ENCODE data around the gene UBASH3A. TPM values are rescaled to one million over a fixed set of nuclear protein-coding genes. Genes with fewer than 3 reads are reported as not detected.

Gene UBASH3A, protein sequence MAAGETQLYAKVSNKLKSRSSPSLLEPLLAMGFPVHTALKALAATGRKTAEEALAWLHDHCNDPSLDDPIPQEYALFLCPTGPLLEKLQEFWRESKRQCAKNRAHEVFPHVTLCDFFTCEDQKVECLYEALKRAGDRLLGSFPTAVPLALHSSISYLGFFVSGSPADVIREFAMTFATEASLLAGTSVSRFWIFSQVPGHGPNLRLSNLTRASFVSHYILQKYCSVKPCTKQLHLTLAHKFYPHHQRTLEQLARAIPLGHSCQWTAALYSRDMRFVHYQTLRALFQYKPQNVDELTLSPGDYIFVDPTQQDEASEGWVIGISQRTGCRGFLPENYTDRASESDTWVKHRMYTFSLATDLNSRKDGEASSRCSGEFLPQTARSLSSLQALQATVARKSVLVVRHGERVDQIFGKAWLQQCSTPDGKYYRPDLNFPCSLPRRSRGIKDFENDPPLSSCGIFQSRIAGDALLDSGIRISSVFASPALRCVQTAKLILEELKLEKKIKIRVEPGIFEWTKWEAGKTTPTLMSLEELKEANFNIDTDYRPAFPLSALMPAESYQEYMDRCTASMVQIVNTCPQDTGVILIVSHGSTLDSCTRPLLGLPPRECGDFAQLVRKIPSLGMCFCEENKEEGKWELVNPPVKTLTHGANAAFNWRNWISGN
- total RNA-seq, result not detected

DNA sequence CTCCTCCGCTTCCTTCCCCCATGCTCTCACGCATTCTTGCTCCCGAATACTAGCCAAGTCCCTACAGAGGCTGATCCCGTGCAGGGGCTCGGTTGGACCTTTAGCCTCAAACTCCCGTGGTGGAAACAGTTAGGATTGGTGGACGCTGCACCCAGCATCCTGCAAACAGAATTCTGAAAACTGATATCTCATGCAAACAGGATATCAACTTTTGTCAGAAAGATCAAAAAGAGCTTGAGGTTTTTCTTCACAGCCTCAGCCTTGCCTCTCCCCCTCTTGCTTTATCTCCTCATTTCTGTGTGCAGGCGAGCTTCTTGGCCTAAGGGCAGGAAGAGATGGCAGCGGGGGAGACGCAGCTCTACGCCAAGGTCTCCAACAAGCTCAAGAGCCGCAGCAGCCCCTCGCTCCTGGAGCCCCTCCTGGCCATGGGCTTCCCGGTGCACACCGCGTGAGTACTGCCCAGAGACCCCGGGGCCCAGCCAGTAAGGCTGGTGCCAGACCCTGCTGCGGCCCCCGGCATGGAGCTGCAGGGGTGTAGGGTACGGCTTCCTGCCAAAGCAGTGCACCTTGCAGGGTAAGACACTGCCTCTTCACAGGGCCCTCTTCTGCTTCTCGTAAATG lies at the start of gene UBASH3A:
Gene UBASH3A, plus strand, starts transcription at position 292 of the 621 bp plus-strand sequence. Its CDS starts 44 bp downstream, at position 336.

DNA sequence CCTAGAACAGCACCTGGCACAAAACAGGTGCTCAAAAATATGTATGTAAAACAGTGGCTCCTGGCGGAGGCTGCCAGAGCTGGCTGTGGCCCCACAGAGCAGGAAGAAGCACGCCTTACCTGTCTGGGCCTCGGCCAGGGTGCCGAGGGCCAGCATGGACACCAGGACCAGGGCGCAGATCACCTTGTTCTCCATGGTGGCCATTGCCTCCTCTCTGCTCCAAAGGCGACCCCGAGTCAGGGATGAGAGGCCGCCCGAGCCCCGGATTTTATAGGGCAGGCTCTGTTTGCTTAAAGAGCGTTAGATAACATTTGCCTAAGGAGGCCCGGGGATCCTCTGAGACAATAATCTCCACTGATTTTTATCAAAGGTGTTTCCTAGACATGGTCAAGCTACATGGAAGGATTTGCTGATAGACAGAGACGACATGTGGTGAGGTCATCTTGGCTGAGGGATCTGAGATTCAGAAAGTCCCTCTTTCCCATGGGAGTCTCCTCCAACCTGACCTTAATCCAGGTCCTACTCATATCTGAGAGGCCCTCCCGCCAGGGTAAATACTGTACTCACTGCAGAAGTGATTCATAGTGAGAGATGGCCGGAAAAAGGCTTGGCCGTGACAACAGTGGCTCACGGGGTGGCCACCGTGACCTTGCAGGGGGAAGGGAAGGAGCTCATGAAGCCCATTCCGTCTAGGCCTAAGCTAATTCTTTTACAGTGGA lies 37.3 kb upstream of the UBASH3A start, which contains the start of gene TFF1:
Gene TFF1, minus strand, starts transcription at position 244 of the 719 bp plus-strand sequence. Its CDS starts 40 bp downstream, at position 204.

DNA sequence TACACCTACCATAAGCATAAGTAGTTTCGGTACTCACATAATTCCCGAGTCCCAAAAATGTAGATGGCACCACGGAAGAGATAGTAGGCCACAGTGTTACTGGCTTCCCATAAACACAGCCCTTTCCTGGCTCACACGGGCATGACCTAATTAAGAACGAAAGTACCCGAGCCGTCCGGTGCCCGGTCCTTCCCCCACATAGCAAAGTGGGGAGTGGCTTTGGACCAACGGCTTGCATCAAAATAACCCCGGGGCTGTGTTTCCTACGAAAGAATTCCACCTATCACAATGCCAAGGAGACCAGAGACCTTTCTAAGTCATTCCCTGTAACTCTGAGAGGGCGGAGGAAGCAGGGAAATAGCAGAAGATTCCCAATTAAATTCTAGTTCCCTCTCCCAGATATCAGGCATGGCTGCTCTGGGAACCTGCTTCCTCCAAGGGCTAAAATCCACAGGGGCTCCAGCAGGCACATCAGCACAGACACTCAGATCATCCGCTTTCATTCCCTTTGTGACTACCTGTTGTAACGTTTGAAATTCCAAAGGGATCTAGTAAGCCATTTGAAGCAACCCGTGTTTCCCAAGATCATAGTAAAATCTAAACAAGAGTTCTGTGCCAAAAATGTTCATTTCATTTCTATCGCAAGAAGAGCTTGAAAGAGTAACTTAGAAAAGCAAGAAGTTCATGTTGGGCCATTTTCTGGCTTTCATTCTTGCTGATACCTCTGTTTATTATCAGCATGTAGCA lies 7.6 kb upstream of the UBASH3A start, which contains the start of gene TMPRSS3:
Gene TMPRSS3, minus strand, starts transcription at position 148 of the 747 bp plus-strand sequence. CDS start 635 bp downstream, outside the sequence.

DNA sequence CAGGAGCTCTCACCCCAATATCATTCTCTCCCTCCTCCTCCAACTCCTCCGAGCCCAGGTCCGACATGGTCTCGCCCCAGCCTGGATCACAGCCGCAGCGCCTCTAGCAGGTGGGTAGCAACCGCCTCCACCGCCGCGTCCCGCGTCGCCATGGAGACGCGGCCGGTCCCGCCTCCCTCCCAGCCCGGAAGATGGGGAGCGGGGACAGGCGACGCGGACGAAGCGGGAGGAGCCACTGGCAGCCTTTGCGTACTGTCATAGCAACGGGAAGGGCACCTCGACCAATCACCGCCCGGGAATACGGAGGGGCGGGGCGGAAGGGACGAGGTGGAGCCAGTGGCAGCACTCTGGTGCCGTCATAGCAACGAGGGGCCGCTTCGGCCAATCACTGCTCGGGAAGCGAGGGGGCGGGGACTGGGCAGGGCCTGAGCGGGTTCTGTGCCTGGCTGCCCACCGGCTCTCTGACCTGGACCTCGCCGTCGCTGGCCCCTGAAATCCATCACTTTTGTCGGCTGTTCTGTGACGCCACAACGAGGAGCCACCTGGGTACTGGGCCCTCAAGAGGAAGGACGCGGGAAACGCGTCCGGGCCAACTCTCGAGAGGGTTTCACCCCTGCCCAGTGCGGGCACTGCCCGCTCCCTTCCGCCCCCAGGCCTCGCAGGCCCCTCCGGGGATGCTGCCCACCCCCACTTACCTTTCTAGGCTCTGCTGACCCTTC lies 92.6 kb downstream of the UBASH3A start, which contains the start of gene RSPH1:
Gene RSPH1, minus strand, starts transcription at position 105 of the 719 bp plus-strand sequence. Its CDS starts 38 bp downstream, at position 67.

Small RNA genes within 50 kb of the gene (small RNA-seq; reads per million reads assigned to genes)
- not detected for gene RNU6-1149P

Other genes starting within 250 kb of the UBASH3A start
- 23.5 TPM for gene ABCG1, start 184.8 kb upstream of the UBASH3A start, total RNA-seq
- gene TFF3, start 88.5 kb upstream of the UBASH3A start, total RNA-seq, result not detected
- not detected for gene TFF2, start 52.9 kb upstream of the UBASH3A start, total RNA-seq
- not detected for gene TFF1, start 37.4 kb upstream of the UBASH3A start, total RNA-seq
- 0.23 TPM for gene TMPRSS3, start 7.8 kb upstream of the UBASH3A start, total RNA-seq
- gene RSPH1, start 92.3 kb downstream of the UBASH3A start, total RNA-seq, result 9.9 TPM
- gene SLC37A1, start 110.0 kb downstream of the UBASH3A start, total RNA-seq, result 40.6 TPM
- gene PDE9A, start 249.7 kb downstream of the UBASH3A start, total RNA-seq, result 18.7 TPM